ENCODE measurements around the gene ZBTB2.
"Not testable (repeated sequence)": the region's sequence is repeated elsewhere in the genome, so short reads cannot be mapped to it uniquely, and the experiment has no call there.

Gene ZBTB2

DNA sequence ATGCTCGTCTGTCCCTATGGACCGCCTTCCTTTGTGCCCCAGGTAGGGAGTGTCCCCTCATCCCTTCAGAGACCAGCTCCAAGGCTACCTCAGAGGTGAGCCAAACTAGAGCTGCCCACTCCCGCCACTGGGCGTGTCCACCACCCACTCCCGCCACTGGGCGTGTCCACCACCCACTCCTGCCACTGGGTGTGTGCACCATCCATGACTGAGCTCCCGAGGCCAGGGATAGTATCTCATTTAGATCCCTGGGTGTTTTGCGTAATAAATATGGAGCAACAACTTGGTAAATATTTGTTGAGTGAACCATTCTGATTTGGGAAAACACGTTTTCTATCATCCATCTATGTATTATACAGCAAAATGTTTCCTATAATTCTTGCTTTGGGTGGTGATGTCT lies 68.8 kb downstream of the ZBTB2 start:
- Histone ChIP-seq H3K36me3 (no peaks in the 10 kb centered on the region), H3K4me1 (ENCODE audit: control insufficient read depth in 1 of 2, insufficient read depth in 1 of 2, low read depth in 1 of 2, low read length in 1 of 2) (peaks cover 19 to 20% of the 10 kb centered on the region in 2 experiments), H3K27me3 (peaks cover 35% of the 10 kb centered on the region), H3K27ac (no peak overlapping the region), H3K4me3 (ENCODE audit: low read depth in 1 of 2, low read length in 1 of 2) (no peak overlapping the region), H3K9me3 (no peaks in the 10 kb centered on the region)
- TF ChIP-seq, protein P1, sequence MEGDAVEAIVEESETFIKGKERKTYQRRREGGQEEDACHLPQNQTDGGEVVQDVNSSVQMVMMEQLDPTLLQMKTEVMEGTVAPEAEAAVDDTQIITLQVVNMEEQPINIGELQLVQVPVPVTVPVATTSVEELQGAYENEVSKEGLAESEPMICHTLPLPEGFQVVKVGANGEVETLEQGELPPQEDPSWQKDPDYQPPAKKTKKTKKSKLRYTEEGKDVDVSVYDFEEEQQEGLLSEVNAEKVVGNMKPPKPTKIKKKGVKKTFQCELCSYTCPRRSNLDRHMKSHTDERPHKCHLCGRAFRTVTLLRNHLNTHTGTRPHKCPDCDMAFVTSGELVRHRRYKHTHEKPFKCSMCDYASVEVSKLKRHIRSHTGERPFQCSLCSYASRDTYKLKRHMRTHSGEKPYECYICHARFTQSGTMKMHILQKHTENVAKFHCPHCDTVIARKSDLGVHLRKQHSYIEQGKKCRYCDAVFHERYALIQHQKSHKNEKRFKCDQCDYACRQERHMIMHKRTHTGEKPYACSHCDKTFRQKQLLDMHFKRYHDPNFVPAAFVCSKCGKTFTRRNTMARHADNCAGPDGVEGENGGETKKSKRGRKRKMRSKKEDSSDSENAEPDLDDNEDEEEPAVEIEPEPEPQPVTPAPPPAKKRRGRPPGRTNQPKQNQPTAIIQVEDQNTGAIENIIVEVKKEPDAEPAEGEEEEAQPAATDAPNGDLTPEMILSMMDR (IDR thresholded peaks at IDR 0.05) = no peak

DNA sequence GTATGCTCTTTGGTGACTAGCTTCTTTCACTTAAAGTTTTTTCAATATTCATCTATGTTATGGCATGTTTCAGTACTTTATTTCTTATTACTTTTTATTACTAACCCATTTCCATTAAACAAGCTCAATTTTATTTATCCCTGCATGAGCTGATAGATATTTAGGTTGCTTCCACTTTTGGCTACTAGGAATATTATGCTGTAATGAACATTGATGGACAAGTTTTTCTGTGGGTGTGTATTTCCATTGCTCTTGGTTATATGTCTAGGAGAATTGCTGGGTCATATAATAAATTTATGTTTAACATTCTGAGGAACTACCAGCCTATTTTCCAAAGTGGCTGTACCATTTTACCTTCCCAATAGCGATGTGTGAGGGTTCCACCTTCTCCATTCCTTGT lies 69.9 kb downstream of the ZBTB2 start:
- Histone ChIP-seq H3K36me3 (no peaks in the 10 kb centered on the region), H3K4me1 (ENCODE audit: control insufficient read depth in 1 of 2, insufficient read depth in 1 of 2, low read depth in 1 of 2, low read length in 1 of 2) (peaks cover 19 to 20% of the 10 kb centered on the region in 2 experiments), H3K9me3 (no peaks in the 10 kb centered on the region), H3K4me3 (ENCODE audit: low read depth in 1 of 2, low read length in 1 of 2) (no peak overlapping the region), H3K27ac (no peak overlapping the region), H3K27me3 (peaks cover 24% of the 10 kb centered on the region)
- TF ChIP-seq, protein P1 (IDR thresholded peaks at IDR 0.05) = no peak

DNA sequence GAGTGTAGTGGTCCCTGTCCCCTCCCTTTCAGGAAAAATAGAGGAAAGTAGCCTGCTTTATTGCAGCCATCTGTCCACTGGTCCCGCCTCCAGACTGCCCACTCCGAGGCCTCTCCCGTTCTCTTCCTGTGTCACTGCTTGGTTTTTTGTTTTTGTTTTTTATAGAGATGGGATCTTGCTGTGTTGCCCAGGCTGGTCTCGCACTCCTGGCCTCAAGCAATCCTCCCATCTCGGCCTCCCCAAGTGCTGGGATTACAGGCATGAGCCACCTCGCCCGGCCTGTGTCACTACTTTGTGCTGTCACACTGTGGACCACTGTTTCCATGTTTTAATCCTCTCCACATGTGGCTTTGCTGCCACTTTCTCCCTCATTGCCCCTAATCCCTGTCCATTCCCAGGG lies 71.2 kb downstream of the ZBTB2 start:
- no peak overlapping the region for H3K4me3 ChIP-seq (ENCODE audit: low read depth in 1 of 2, low read length in 1 of 2)
- H3K9me3 ChIP-seq = peaks cover 11% of the 10 kb centered on the region
- H3K36me3 ChIP-seq = no peaks in the 10 kb centered on the region
- H3K27me3 ChIP-seq = peaks cover 11% of the 10 kb centered on the region
- no peak overlapping the region for H3K27ac ChIP-seq
- H3K4me1 ChIP-seq (ENCODE audit: control insufficient read depth in 1 of 2, insufficient read depth in 1 of 2, low read depth in 1 of 2, low read length in 1 of 2) = peaks cover 9 to 10% of the 10 kb centered on the region in 2 experiments
- TF ChIP-seq, protein P1 (IDR thresholded peaks at IDR 0.05) = no peak

DNA sequence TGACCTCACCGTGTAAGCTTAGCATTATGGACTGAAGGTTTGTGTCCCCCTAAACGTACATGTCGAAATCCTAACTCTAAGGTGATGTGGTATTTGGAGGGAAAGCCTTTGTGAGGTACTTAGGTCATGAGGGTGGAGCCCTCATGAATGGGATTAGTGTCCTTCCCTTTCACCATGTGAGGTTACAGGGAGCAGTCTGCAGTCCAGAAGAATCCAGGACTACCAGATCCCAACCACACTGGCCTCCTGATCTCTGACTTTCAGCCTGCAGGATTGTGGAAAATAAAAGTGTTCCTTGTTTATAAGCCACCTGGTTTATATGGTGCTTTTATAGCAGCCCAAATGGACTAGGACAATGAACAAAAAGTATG lies 73.4 kb downstream of the ZBTB2 start:
- TF ChIP-seq, protein P1 (IDR thresholded peaks at IDR 0.05) = no peak
- H3K4me3 ChIP-seq (ENCODE audit: low read depth in 1 of 2, low read length in 1 of 2) = no peak overlapping the region
- H3K36me3 ChIP-seq = no peaks in the 10 kb centered on the region
- H3K27ac ChIP-seq = no peak overlapping the region
- H3K9me3 ChIP-seq = peaks cover 15% of the 10 kb centered on the region
- H3K4me1 ChIP-seq (ENCODE audit: control insufficient read depth in 1 of 2, insufficient read depth in 1 of 2, low read depth in 1 of 2, low read length in 1 of 2) = peaks cover 7 to 11% of the 10 kb centered on the region in 2 experiments
- no peaks in the 10 kb centered on the region for H3K27me3 ChIP-seq

DNA sequence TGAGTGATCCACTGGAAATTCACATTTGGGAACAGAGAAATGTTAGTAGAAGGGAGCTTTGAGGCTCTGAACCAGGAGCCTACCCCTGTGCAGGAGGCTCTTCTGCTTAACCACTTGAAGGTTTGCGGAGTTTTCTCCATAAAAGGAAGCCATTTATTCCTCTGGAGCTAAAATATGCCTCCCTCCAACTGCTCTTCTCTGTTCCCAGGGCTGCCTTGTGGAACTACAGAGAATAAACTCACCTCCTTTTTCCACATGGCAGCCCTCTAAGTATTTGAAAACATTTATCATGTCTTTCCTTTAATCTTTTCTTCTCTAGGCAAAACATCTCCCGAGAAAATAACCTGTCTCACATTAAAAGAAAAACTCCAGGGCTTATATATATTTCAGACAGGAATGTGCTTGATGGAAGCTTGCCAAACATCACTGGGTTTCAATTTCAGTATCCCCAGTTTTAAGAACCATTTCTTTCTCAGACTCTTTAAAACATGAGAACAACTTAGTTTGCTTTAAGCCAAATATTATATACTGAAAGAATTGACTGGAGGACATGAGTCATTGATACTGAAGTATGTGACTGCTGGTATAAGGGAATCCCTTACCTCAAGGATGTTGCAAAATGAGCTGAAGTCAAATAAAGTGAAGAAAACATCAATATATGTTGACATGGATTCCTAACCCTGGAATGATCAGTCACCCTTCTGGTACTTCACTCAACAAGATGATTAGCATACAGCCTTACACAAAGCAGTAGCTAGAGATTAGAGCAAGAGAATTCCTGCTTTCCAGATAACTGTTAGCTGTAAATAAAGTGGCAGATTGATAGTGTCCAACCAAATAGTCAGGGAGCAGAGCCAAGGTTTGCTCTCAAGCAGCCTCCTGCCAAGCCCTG lies 74.0 kb downstream of the ZBTB2 start:
- Histone ChIP-seq H3K9me3 (peaks cover 15% of the 10 kb centered on the region), H3K4me3 (ENCODE audit: low read depth in 1 of 2, low read length in 1 of 2) (no peak overlapping the region), H3K27me3 (no peaks in the 10 kb centered on the region), H3K27ac (no peak overlapping the region), H3K4me1 (ENCODE audit: control insufficient read depth in 1 of 2, insufficient read depth in 1 of 2, low read depth in 1 of 2, low read length in 1 of 2) (peaks cover 10 to 13% of the 10 kb centered on the region in 2 experiments), H3K36me3 (no peaks in the 10 kb centered on the region)
- TF ChIP-seq, protein P1 (IDR thresholded peaks at IDR 0.05) = no peak

DNA sequence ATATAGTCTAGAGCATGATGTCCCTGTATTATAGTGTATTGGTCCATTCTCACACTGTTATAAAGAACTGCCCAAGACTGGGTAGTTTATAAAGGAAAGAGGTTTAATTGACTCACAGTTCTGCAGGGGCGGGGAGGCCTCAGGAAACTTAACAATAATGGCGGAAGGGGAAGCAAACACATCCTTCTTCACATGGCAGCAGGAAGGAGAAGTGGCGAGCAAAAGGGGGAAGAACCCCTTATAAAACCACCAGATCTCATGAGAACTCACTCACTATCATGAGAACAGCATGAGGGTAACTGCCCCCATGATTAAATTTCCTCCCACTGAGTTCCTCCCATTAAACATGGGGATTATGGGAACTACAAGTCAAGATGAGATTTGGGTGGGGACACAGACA lies 75.7 kb downstream of the ZBTB2 start:
- not testable (repeated sequence) for H3K36me3 ChIP-seq; H3K4me3 ChIP-seq (ENCODE audit: low read depth in 1 of 2, low read length in 1 of 2); H3K27me3 ChIP-seq; H3K27ac ChIP-seq
- Histone ChIP-seq H3K4me1 (ENCODE audit: control insufficient read depth in 1 of 2, insufficient read depth in 1 of 2, low read depth in 1 of 2, low read length in 1 of 2) (peaks cover 10 to 13% of the 10 kb centered on the region in 2 experiments), H3K9me3 (peaks cover 15% of the 10 kb centered on the region)
